Measurements from ENCODE around the gene GIT2.

GIT2 gene

GRCh38 chr12:109958374-109958773 lies 37.8 kb downstream of the GIT2 start:
- H3K27ac Mint-ChIP-seq: no peak overlapping the region
- H3K9me3 Mint-ChIP-seq: no peaks in the 10 kb centered on the region
- no peak overlapping the region for H3K4me3 Mint-ChIP-seq
- peaks cover 19 to 45% of the 10 kb centered on the region in 2 donors for H3K36me3 Mint-ChIP-seq
- no peaks in the 10 kb centered on the region for H3K27me3 Mint-ChIP-seq
- ATAC-seq (replicated peaks) (no peak), DNase-seq (no peak)
- peaks cover 2 to 3% of the 10 kb centered on the region in 2 donors for H3K4me1 Mint-ChIP-seq

- Mint-ChIP-seq H3K9me3 (no peaks in the 10 kb centered on the region), H3K27ac (peak overlapping the region; percentile 92), H3K4me1 (peaks cover 18 to 29% of the 10 kb centered on the region in 2 donors), H3K27me3 (no peaks in the 10 kb centered on the region), H3K36me3 (peaks cover 34 to 66% of the 10 kb centered on the region in 2 donors), H3K4me3 (no peak overlapping the region)
- no peak for ATAC-seq (replicated peaks)
- DNase-seq: no peak
Measured at GRCh38 chr12:109953656-109954055, 42.5 kb downstream of the GIT2 start.

- peak overlapping the region in 1 of 2 donors; percentile 36 for H3K4me3 Mint-ChIP-seq
- no peaks in the 10 kb centered on the region for H3K9me3 Mint-ChIP-seq
- DNase-seq (no peak), ATAC-seq (replicated peaks) (no peak)
- H3K27ac Mint-ChIP-seq: peak overlapping the region; percentile 92
- H3K4me1 Mint-ChIP-seq: peaks cover 23 to 37% of the 10 kb centered on the region in 2 donors
- H3K36me3 Mint-ChIP-seq: peaks cover 39 to 66% of the 10 kb centered on the region in 2 donors
- H3K27me3 Mint-ChIP-seq: no peaks in the 10 kb centered on the region
Measured at GRCh38 chr12:109952873-109953272, 43.3 kb downstream of the GIT2 start.

- peak; percentile 94 to 97 for ATAC-seq (replicated peaks)
- Mint-ChIP-seq H3K9me3 (no peaks in the 10 kb centered on the region), H3K4me3 (peak overlapping the region; percentile 9 to 36), H3K4me1 (peaks cover 28 to 42% of the 10 kb centered on the region in 2 donors), H3K27ac (peak overlapping the region; percentile 92), H3K36me3 (peaks cover 42 to 71% of the 10 kb centered on the region in 2 donors), H3K27me3 (no peaks in the 10 kb centered on the region)
- peak; percentile 32 for DNase-seq
Measured at GRCh38 chr12:109952160-109952858, 43.9 kb downstream of the GIT2 start.

- ATAC-seq (replicated peaks) (no peak), DNase-seq (no peak)
- peaks cover 33 to 48% of the 10 kb centered on the region in 2 donors for H3K4me1 Mint-ChIP-seq
- no peaks in the 10 kb centered on the region for H3K9me3 Mint-ChIP-seq
- peak overlapping the region; percentile 26 for H3K27ac Mint-ChIP-seq
- H3K36me3 Mint-ChIP-seq: peaks cover 44 to 73% of the 10 kb centered on the region in 2 donors
- no peak overlapping the region for H3K4me3 Mint-ChIP-seq
- no peaks in the 10 kb centered on the region for H3K27me3 Mint-ChIP-seq
Measured at GRCh38 chr12:109951751-109952150, 44.4 kb downstream of the GIT2 start.

- H3K27me3 Mint-ChIP-seq: no peaks in the 10 kb centered on the region
- H3K27ac Mint-ChIP-seq: peak overlapping the region; percentile 44
- no peaks in the 10 kb centered on the region for H3K9me3 Mint-ChIP-seq
- no peak for DNase-seq
- peaks cover 37 to 52% of the 10 kb centered on the region in 2 donors for H3K4me1 Mint-ChIP-seq
- H3K4me3 Mint-ChIP-seq: no peak overlapping the region
- peaks cover 47 to 73% of the 10 kb centered on the region in 2 donors for H3K36me3 Mint-ChIP-seq
- no peak for ATAC-seq (replicated peaks)
Measured at GRCh38 chr12:109951136-109951535, 45.0 kb downstream of the GIT2 start.

GRCh38 chr12:109950625-109951024 lies 45.5 kb downstream of the GIT2 start:
- H3K27ac Mint-ChIP-seq: peak overlapping the region; percentile 44

GRCh38 chr12:109949089-109949488 lies 47.1 kb downstream of the GIT2 start:
- Mint-ChIP-seq H3K27me3 (no peaks in the 10 kb centered on the region), H3K27ac (no peak overlapping the region), H3K4me3 (no peak overlapping the region), H3K9me3 (no peaks in the 10 kb centered on the region), H3K36me3 (peaks cover 52 to 72% of the 10 kb centered on the region in 2 donors), H3K4me1 (peaks cover 39 to 60% of the 10 kb centered on the region in 2 donors)
- no peak for DNase-seq
- no peak for ATAC-seq (replicated peaks)

More at GRCh38 chr12:109950625-109951024, 45.5 kb downstream of the GIT2 start:
- peaks cover 47 to 71% of the 10 kb centered on the region in 2 donors for H3K36me3 Mint-ChIP-seq
- DNase-seq: no peak
- H3K4me1 Mint-ChIP-seq: peaks cover 37 to 52% of the 10 kb centered on the region in 2 donors
- H3K4me3 Mint-ChIP-seq: no peak overlapping the region
- H3K9me3 Mint-ChIP-seq: no peaks in the 10 kb centered on the region
- ATAC-seq (replicated peaks): no peak
- no peaks in the 10 kb centered on the region for H3K27me3 Mint-ChIP-seq

GRCh38 chr12:109948368-109948767 lies 47.8 kb downstream of the GIT2 start:
- peaks cover 37 to 57% of the 10 kb centered on the region in 2 donors for H3K4me1 Mint-ChIP-seq
- peak overlapping the region in 1 of 2 donors; percentile 53 for H3K4me3 Mint-ChIP-seq
- H3K9me3 Mint-ChIP-seq: no peaks in the 10 kb centered on the region
- H3K27ac Mint-ChIP-seq: peak overlapping the region; percentile 59
- DNase-seq: no peak
- no peaks in the 10 kb centered on the region for H3K27me3 Mint-ChIP-seq
- no peak for ATAC-seq (replicated peaks)
- peaks cover 49 to 70% of the 10 kb centered on the region in 2 donors for H3K36me3 Mint-ChIP-seq

GRCh38 chr12:109947521-109947920 lies 48.6 kb downstream of the GIT2 start:
- no peaks in the 10 kb centered on the region for H3K27me3 Mint-ChIP-seq
- H3K4me3 Mint-ChIP-seq: peak overlapping the region; percentile 4 to 6
- ATAC-seq (replicated peaks) (peak; percentile 36 to 40), DNase-seq (no peak)
- H3K9me3 Mint-ChIP-seq: no peaks in the 10 kb centered on the region
- peaks cover 45 to 61% of the 10 kb centered on the region in 2 donors for H3K36me3 Mint-ChIP-seq
- peaks cover 30 to 49% of the 10 kb centered on the region in 2 donors for H3K4me1 Mint-ChIP-seq
- H3K27ac Mint-ChIP-seq: peak overlapping the region; percentile 84

- Mint-ChIP-seq H3K36me3 (peaks cover 39 to 55% of the 10 kb centered on the region in 2 donors), H3K9me3 (no peaks in the 10 kb centered on the region), H3K27me3 (no peaks in the 10 kb centered on the region), H3K4me3 (no peak overlapping the region), H3K27ac (peak overlapping the region; percentile 84), H3K4me1 (peaks cover 24 to 43% of the 10 kb centered on the region in 2 donors)
- DNase-seq (no peak), ATAC-seq (replicated peaks) (no peak)
Measured at GRCh38 chr12:109946913-109947312, 49.3 kb downstream of the GIT2 start.

- no peaks in the 10 kb centered on the region for H3K27me3 Mint-ChIP-seq
- no peaks in the 10 kb centered on the region for H3K9me3 Mint-ChIP-seq
- H3K4me1 Mint-ChIP-seq: peaks cover 21 to 38% of the 10 kb centered on the region in 2 donors
- no peak for ATAC-seq (replicated peaks)
- DNase-seq: no peak
- no peak overlapping the region for H3K4me3 Mint-ChIP-seq
- H3K36me3 Mint-ChIP-seq: peaks cover 37 to 51% of the 10 kb centered on the region in 2 donors
- peak overlapping the region; percentile 84 for H3K27ac Mint-ChIP-seq
Measured at GRCh38 chr12:109946505-109946904, 49.7 kb downstream of the GIT2 start.

GRCh38 chr12:109944561-109945359 lies 51.4 kb downstream of the GIT2 start:
- H3K27me3 Mint-ChIP-seq: no peaks in the 10 kb centered on the region
- H3K4me3 Mint-ChIP-seq: no peak overlapping the region
- H3K9me3 Mint-ChIP-seq: no peaks in the 10 kb centered on the region
- peaks cover 24 to 31% of the 10 kb centered on the region in 2 donors for H3K4me1 Mint-ChIP-seq
- peaks cover 41 to 49% of the 10 kb centered on the region in 2 donors for H3K36me3 Mint-ChIP-seq
- no peak for ATAC-seq (replicated peaks)
- H3K27ac Mint-ChIP-seq: peak overlapping the region; percentile 56
- no peak for DNase-seq

GRCh38 chr12:109943811-109944210 lies 52.4 kb downstream of the GIT2 start:
- H3K9me3 Mint-ChIP-seq: no peaks in the 10 kb centered on the region
- no peak for ATAC-seq (replicated peaks)
- H3K27ac Mint-ChIP-seq: no peak overlapping the region
- DNase-seq: no peak
- H3K4me1 Mint-ChIP-seq: peaks cover 24 to 31% of the 10 kb centered on the region in 2 donors
- H3K4me3 Mint-ChIP-seq: no peak overlapping the region
- H3K36me3 Mint-ChIP-seq: peaks cover 45 to 50% of the 10 kb centered on the region in 2 donors
- no peaks in the 10 kb centered on the region for H3K27me3 Mint-ChIP-seq

Data from stimulated activated naive B cell treated with anti-CD40 and anti-IgM and Interleukin-4, amounts not matched to agents 10 μg/mL and 1 μg/mL and 100 μg/mL, for 72 hours (primary cell).